Endothelial cell of umbilical vein (primary cell): ENCODE results near the gene CSF3.

Experiments
- POLR2AphosphoS5 ChIP-seq: IDR thresholded peaks from 2 replicates; pipeline ENCODE4 v1.6.1; 2012; ENCODE audit warnings: low read depth, mild to moderate bottlenecking, control low read depth, low read length, moderate library complexity; ENCODE audit not compliant: insufficient read depth
- TF ChIP-seq, protein P1 (sequence below), 2 donors: IDR thresholded peaks; 1 replicate in 1 of 2; 2 replicates in 1 of 2; pipeline ENCODE4 v1.5.1; 2011; ENCODE audit warnings: low read length in 2 of 2, mild to moderate bottlenecking in 2 of 2, moderate library complexity in 2 of 2, control low read depth in 1 of 2, inconsistent platforms in 1 of 2, low read depth in 1 of 2; ENCODE audit not compliant: insufficient read depth in 1 of 2; ENCODE audit errors: extremely low read depth in 1 of 2

DNA sequence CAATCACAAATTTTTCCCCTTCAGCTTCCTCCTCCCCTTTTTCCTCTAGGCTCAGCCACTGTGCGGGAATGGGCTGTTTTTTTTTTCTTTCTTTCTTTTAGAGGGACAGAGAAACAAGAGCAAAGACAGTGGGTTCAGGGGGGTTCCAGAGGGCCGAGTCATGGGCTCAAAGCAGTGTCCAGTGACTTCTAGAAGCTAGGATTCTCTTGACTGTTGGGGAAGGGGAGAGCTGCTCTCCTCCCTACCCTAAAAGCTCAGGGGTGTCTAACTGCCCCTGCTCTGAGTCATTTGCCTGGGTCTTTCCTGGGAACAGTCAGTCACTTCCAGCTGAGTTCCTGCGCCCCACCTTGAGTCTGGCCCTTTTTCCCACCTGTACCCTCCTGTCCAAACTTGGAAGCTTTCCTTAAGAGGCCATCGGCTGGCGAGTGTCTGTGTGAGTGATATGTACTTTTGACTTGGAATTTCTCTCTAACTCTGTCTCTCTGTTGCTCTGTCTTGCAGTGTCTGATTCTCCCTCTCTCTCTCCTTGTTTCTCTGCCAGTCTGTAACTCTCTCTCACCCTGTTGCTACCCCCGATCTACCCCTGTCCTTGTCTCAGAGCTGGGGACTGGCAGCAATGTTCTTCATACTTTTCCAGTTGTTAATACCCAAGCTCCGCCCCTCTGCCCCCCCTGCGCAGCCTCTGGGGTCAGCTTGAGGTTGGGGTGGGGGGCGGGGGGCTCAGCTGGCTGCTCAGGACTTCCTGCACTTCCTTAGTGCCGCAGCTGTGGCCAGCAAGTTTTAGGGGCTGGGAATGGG, 49.9 kb downstream of the CSF3 start:
- TF ChIP-seq, protein P1, sequence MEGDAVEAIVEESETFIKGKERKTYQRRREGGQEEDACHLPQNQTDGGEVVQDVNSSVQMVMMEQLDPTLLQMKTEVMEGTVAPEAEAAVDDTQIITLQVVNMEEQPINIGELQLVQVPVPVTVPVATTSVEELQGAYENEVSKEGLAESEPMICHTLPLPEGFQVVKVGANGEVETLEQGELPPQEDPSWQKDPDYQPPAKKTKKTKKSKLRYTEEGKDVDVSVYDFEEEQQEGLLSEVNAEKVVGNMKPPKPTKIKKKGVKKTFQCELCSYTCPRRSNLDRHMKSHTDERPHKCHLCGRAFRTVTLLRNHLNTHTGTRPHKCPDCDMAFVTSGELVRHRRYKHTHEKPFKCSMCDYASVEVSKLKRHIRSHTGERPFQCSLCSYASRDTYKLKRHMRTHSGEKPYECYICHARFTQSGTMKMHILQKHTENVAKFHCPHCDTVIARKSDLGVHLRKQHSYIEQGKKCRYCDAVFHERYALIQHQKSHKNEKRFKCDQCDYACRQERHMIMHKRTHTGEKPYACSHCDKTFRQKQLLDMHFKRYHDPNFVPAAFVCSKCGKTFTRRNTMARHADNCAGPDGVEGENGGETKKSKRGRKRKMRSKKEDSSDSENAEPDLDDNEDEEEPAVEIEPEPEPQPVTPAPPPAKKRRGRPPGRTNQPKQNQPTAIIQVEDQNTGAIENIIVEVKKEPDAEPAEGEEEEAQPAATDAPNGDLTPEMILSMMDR (IDR thresholded peaks at IDR 0.05; ENCODE audit: extremely low read depth in 1 of 2, insufficient read depth in 1 of 2, low read depth in 1 of 2, low read length in 2 of 2) = no peak
- TF ChIP-seq POLR2AphosphoS5 = no peak
